Hair follicular keratinocyte (primary cell): ENCODE data around the gene NOTCH3. TPM values are rescaled to one million over a fixed set of nuclear protein-coding genes. Genes with fewer than 3 reads are reported as not detected.

Source experiments
- total RNA-seq: library from RNA; depleted of rRNA; stranded (reverse); fragments of >200 nt; gene quantifications from 2 replicates; pipeline ENCODE4 v1.2.3, GENCODE V29; 2015

Gene NOTCH3
- total RNA-seq = 1.8 and 2.4 TPM in 2 replicates

DNA sequence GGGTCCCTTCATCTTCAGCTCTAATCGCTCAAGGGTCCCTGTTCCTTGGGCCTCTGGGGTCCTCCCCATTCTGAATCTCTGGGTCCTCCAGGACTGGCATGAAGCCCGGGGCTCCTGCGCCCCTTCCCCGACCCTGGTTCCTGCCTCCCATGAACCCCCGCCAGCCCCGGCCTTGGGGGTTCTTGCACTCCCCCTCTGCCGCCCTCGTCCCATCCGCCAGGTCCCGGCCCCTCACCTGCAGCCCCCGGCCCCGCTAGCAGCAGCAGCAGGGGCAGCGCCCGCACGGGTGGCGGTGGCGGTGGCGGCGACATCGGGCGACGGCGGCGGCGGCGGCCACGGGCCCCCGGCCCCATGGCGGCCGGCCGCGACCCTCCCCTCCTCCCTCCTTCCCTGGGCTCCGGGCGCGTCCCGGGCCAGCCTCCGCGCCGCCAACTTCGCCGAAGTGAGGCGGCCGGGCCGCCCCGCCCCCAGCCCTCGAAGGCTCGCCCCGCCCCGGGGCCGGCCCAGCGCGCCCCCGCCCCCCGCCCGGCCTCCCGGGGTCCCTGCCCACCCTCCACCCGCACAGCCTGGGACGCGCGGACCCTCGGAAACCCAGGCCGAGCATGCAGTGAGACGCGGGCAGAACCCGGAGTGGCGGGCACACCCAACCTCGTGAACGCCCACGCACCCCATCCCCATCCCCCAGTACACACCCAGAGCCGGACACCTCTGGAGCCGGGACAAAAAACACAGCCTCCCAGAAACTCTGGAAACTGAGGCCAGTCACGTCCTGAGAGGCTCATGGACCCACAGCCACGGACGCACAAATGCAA is at the start of gene NOTCH3:
Gene NOTCH3, minus strand, starts transcription at position 443 of the 812 bp plus-strand sequence. Its CDS starts 90 bp downstream, at position 353.

Other genes with a start within 250 kb of the NOTCH3 start
- 0.23 TPM in 1 of 2 replicates, not detected in the other for gene SLC1A6, start 221.1 kb downstream of the NOTCH3 start, total RNA-seq
- gene CASP14, start 151.5 kb downstream of the NOTCH3 start, total RNA-seq = 0.53 and 8.0 TPM in 2 replicates
- not detected in 2 replicates for gene OR1I1, start 118.8 kb downstream of the NOTCH3 start, total RNA-seq
- gene SYDE1, start 93.6 kb downstream of the NOTCH3 start, total RNA-seq = 12.0 and 16.1 TPM in 2 replicates
- gene EPHX3, start 31.5 kb upstream of the NOTCH3 start, total RNA-seq = 0.08 TPM in 1 of 2 replicates, not detected in the other
- 11.6 and 11.8 TPM in 2 replicates for gene BRD4, start 131.5 kb upstream of the NOTCH3 start, total RNA-seq
- 10.2 and 16.8 TPM in 2 replicates for gene AKAP8, start 178.8 kb upstream of the NOTCH3 start, total RNA-seq
- gene AKAP8L, start 218.0 kb upstream of the NOTCH3 start, total RNA-seq = 51.4 and 69.3 TPM in 2 replicates
- 19.6 and 19.9 TPM in 2 replicates for gene WIZ, start 249.0 kb upstream of the NOTCH3 start, total RNA-seq